ENCODE data around the gene ATP2C2.

Gene ATP2C2

DNA sequence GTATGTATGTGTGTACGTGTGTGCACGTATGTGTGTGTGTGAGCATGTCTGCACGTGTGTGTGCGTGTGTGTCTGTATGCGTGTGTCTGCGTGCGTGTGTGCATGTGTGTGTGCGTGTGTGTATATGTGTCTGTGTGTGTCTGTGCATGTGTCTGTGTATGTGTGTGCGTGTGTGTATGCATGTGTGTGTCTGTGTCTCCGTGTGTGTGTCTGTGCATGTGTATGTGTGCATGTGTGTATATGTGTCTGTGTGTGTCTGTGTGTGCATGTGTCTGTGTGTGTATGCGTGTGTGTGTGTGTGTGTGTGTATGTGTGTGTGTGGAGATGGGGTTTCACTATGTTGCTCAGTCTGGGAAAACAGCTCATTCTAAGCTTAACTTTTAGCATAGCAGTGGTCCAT lies 43.9 kb downstream of the ATP2C2 start:
- H3K4me2 ChIP-seq (ENCODE audit: insufficient read depth, low read length), result no peak overlapping the region
- H3K27me3 ChIP-seq (ENCODE audit: insufficient read depth, low read length, poor library complexity), result no peaks in the 10 kb centered on the region
- no peaks in the 10 kb centered on the region for H3K4me1 ChIP-seq (ENCODE audit: insufficient read depth, low read length)
- TF ChIP-seq, protein P1, sequence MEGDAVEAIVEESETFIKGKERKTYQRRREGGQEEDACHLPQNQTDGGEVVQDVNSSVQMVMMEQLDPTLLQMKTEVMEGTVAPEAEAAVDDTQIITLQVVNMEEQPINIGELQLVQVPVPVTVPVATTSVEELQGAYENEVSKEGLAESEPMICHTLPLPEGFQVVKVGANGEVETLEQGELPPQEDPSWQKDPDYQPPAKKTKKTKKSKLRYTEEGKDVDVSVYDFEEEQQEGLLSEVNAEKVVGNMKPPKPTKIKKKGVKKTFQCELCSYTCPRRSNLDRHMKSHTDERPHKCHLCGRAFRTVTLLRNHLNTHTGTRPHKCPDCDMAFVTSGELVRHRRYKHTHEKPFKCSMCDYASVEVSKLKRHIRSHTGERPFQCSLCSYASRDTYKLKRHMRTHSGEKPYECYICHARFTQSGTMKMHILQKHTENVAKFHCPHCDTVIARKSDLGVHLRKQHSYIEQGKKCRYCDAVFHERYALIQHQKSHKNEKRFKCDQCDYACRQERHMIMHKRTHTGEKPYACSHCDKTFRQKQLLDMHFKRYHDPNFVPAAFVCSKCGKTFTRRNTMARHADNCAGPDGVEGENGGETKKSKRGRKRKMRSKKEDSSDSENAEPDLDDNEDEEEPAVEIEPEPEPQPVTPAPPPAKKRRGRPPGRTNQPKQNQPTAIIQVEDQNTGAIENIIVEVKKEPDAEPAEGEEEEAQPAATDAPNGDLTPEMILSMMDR (IDR thresholded peaks at IDR 0.05; ENCODE audit: borderline replicate concordance, extremely low read depth, low read length, poor library complexity, severe bottlenecking), result no peak
- TF ChIP-seq EZH2 (IDR thresholded peaks at IDR 0.05; ENCODE audit: borderline replicate concordance, low read depth, low read length, severe bottlenecking), result no peak
- H3K9ac ChIP-seq (ENCODE audit: low read depth, low read length), result no peak overlapping the region
- H4K20me1 ChIP-seq (ENCODE audit: insufficient read depth, low read length), result no peaks in the 10 kb centered on the region
- H3K27ac ChIP-seq (ENCODE audit: low read length), result no peak overlapping the region
- no peaks in the 10 kb centered on the region for H3K36me3 ChIP-seq (ENCODE audit: insufficient read depth, low read length)
- ATAC-seq (ENCODE audit: insufficient read depth, low read depth) (no peak), DNase-seq (no peak)
- no peaks in the 10 kb centered on the region for H3K79me2 ChIP-seq (ENCODE audit: insufficient read depth, low read length)
- H2AFZ ChIP-seq (ENCODE audit: low read depth, low read length), result no peak overlapping the region
- H3K9me3 ChIP-seq (ENCODE audit: insufficient read depth, low read length, severe bottlenecking), result no peaks in the 10 kb centered on the region
- no peak overlapping the region for H3K4me3 ChIP-seq (ENCODE audit: low read depth in 1 of 2, low read length in 2 of 2)

DNA sequence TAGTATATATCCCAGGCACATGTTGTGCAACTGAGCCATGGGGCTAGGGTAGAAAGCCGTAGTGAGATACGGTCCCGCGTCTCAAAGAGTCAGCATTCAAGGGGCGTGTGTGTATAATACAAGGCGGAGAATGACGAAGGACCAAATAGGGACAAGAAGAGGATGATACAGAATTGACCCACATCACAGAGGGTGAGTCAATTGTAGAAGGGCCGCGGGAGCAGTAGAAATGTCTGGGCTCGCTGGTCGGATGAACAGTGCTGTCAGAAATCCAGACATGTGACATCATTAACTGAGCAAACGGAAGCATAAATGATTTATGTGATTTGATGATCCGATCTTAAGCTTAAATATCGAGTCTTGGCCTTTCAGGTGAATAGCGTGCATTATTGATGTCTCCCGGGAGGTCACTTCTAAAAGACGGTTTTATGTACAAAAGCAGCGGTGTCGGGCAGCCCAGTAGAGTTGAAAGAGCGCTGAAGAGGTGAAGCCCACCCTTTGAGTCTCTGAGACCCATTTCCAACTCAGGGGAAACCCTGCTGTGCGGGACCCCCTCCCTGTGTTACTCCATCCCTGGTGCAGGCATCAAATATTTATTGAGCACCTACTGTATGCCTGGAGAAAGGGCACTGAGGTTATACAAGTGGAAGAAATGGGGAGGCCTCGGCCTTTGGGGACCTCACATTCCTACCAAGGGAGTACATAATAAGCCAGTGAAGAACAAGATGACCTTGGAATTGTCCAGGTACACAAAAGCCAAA lies 45.1 kb downstream of the ATP2C2 start:
- Histone ChIP-seq H3K4me2 (ENCODE audit: insufficient read depth, low read length) (no peak overlapping the region), H3K9ac (ENCODE audit: low read depth, low read length) (no peak overlapping the region), H3K9me3 (ENCODE audit: insufficient read depth, low read length, severe bottlenecking) (no peaks in the 10 kb centered on the region), H3K4me3 (ENCODE audit: low read depth in 1 of 2, low read length in 2 of 2) (no peak overlapping the region), H3K27ac (ENCODE audit: low read length) (no peak overlapping the region), H2AFZ (ENCODE audit: low read depth, low read length) (no peak overlapping the region), H3K36me3 (ENCODE audit: insufficient read depth, low read length) (no peaks in the 10 kb centered on the region), H3K79me2 (ENCODE audit: insufficient read depth, low read length) (no peaks in the 10 kb centered on the region), H4K20me1 (ENCODE audit: insufficient read depth, low read length) (no peaks in the 10 kb centered on the region), H3K27me3 (ENCODE audit: insufficient read depth, low read length, poor library complexity) (no peaks in the 10 kb centered on the region), H3K4me1 (ENCODE audit: insufficient read depth, low read length) (no peaks in the 10 kb centered on the region)
- ATAC-seq (ENCODE audit: insufficient read depth, low read depth), result no peak
- no peak for DNase-seq
- TF ChIP-seq, protein P1 (IDR thresholded peaks at IDR 0.05; ENCODE audit: borderline replicate concordance, extremely low read depth, low read length, poor library complexity, severe bottlenecking), result no peak
- TF ChIP-seq EZH2 (IDR thresholded peaks at IDR 0.05; ENCODE audit: borderline replicate concordance, low read depth, low read length, severe bottlenecking), result no peak

DNA sequence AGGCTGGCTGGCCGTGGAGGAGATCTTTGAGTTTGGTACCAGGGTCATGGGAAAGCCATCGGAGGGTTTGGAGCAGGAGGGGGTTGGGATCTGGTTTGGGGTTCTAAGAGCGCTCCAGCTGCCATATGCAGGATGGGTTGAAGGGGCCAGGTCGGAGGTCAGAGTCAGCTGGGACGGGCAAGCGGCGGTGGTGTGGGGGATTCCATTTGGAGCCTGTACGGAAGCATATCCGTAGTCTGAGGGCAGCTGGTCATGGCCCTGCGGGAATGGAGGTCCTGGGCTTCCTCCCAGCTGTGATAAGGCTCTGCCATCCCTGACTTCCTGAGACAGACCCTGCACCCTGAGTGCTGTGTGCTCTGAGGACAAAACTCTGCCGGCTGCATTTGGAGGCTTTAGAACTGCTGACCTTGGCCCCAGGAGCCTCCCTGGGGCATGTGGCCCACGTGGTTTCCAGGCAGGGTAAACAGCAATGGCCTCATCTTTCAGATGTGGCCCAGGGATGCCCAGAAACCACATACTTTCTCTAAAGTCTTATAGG lies 46.5 kb downstream of the ATP2C2 start:
- TF ChIP-seq EZH2 (IDR thresholded peaks at IDR 0.05; ENCODE audit: borderline replicate concordance, low read depth, low read length, severe bottlenecking), result no peak
- TF ChIP-seq, protein P1 (IDR thresholded peaks at IDR 0.05; ENCODE audit: borderline replicate concordance, extremely low read depth, low read length, poor library complexity, severe bottlenecking), result no peak
- ATAC-seq (ENCODE audit: insufficient read depth, low read depth) (no peak), DNase-seq (no peak)
- Histone ChIP-seq H3K36me3 (ENCODE audit: insufficient read depth, low read length) (no peaks in the 10 kb centered on the region), H3K79me2 (ENCODE audit: insufficient read depth, low read length) (no peaks in the 10 kb centered on the region), H3K4me2 (ENCODE audit: insufficient read depth, low read length) (no peak overlapping the region), H4K20me1 (ENCODE audit: insufficient read depth, low read length) (no peaks in the 10 kb centered on the region), H3K4me3 (ENCODE audit: low read depth in 1 of 2, low read length in 2 of 2) (no peak overlapping the region), H3K9me3 (ENCODE audit: insufficient read depth, low read length, severe bottlenecking) (no peaks in the 10 kb centered on the region), H3K27me3 (ENCODE audit: insufficient read depth, low read length, poor library complexity) (no peaks in the 10 kb centered on the region), H3K27ac (ENCODE audit: low read length) (no peak overlapping the region), H3K9ac (ENCODE audit: low read depth, low read length) (no peak overlapping the region), H3K4me1 (ENCODE audit: insufficient read depth, low read length) (no peaks in the 10 kb centered on the region), H2AFZ (ENCODE audit: low read depth, low read length) (no peak overlapping the region)
